Measurements from ENCODE around the gene GPER1. TPM values are rescaled to one million over a fixed set of nuclear protein-coding genes. Genes with fewer than 3 reads are reported as not detected.

Gene GPER1
- total RNA-seq, 1 experiment from 2014 or later, result not detected

GRCh38 chr7:1092161-1092632, 4.3 kb downstream of the GPER1 start:
- no peak overlapping the region for H3K4me2 ChIP-seq (ENCODE audit: insufficient read depth, insufficient read length, low read length)
- Mint-ChIP-seq H3K4me1 (peaks cover 17 to 18% of the 10 kb centered on the region in 2 experiments), H3K36me3 (ENCODE audit: insufficient read depth in 1 of 3, low read depth in 3 of 3) (peaks cover 1 to 11% (median 6%) of the 10 kb centered on the region in 3 experiments; a peak in 5 of 7 replicates), H3K27me3 (ENCODE audit: low read depth) (no peaks in the 10 kb centered on the region; the same call in 1 of the 2 replicates), H3K4me3 (no peak overlapping the region), H3K9me3 (no peaks in the 10 kb centered on the region), H3K27ac (no peak overlapping the region; a peak in 3 of 7 replicates)
- no peak overlapping the region for H2BK5ac ChIP-seq (ENCODE audit: insufficient read length, low read length)
- H3K4me1 ChIP-seq (ENCODE audit: insufficient read depth, low read length), result peaks cover 2% of the 10 kb centered on the region; the same call in 1 of the 2 replicates
- no peak overlapping the region for H2AFZ ChIP-seq (ENCODE audit: low read length)
- no peak overlapping the region for H3K27ac ChIP-seq (ENCODE audit: insufficient read length, low read depth, low read length)
- H4K8ac ChIP-seq (replicated peaks; ENCODE audit: insufficient read length, low read depth, low read length), result no peak overlapping the region
- no peaks in the 10 kb centered on the region for H3K27me3 ChIP-seq (ENCODE audit: insufficient read depth, low read length)
- WGBS (ENCODE audit: extremely low coverage, insufficient read length, low lambda C conversion rate), result no CpG with 5 or more reads among the region's 40 CpGs
- H4K5ac ChIP-seq (ENCODE audit: insufficient read length, low read depth, low read length), result no peak overlapping the region
- no peak overlapping the region for H2AK5ac ChIP-seq (ENCODE audit: insufficient read length, low read length)
- H2BK12ac ChIP-seq (ENCODE audit: insufficient read length, low read depth, low read length), result no peak overlapping the region
- H2BK20ac ChIP-seq (ENCODE audit: low read depth, low read length, poor library complexity, severe bottlenecking), result no peak overlapping the region
- TF ChIP-seq CTCF (conservative IDR thresholded peaks at IDR 0.05), result no peak
- H4K91ac ChIP-seq (ENCODE audit: insufficient read length, low read depth, low read length), result no peak overlapping the region
- H3K56ac ChIP-seq (ENCODE audit: insufficient read length, low read depth, low read length), result no peak overlapping the region
- no peak overlapping the region for H2BK120ac ChIP-seq (ENCODE audit: low read depth, low read length, poor library complexity, severe bottlenecking)
- H3K79me2 ChIP-seq (ENCODE audit: insufficient read depth, low read length), result no peaks in the 10 kb centered on the region; the same call in 1 of the 2 replicates
- no peak overlapping the region for H3K18ac ChIP-seq (ENCODE audit: insufficient read length, low read depth, low read length)
- no peak overlapping the region for H3K23ac ChIP-seq (ENCODE audit: insufficient read length, low read depth, low read length)
- DNase-seq, result no peak
- no peaks in the 10 kb centered on the region for H3K79me1 ChIP-seq (ENCODE audit: insufficient read depth, low read depth, low read length, poor library complexity, severe bottlenecking)
- no peak overlapping the region for H3K9ac ChIP-seq (ENCODE audit: extremely low read depth, insufficient read length, low read length)
- no peak overlapping the region for H3K4ac ChIP-seq (ENCODE audit: low read depth, low read length)
- no peak overlapping the region for H3K14ac ChIP-seq (ENCODE audit: insufficient read depth, low read length)
- H3T11ph ChIP-seq (ENCODE audit: low read length), result no peak overlapping the region
- peaks cover 9% of the 10 kb centered on the region for H4K20me1 ChIP-seq (ENCODE audit: control insufficient read depth, insufficient read depth, insufficient read length)
- H3K23me2 ChIP-seq (ENCODE audit: insufficient read length, low read depth, low read length, poor library complexity, severe bottlenecking), result no peaks in the 10 kb centered on the region
- H2BK15ac ChIP-seq (ENCODE audit: low read depth, low read length), result no peak overlapping the region
- H3K9me3 ChIP-seq (ENCODE audit: control insufficient read depth, low read depth, low read length), result no peaks in the 10 kb centered on the region

Measured in H9 (cell line).